ENCODE results near the gene WNT4. TPM values are rescaled to one million over a fixed set of nuclear protein-coding genes. Genes with fewer than 3 reads are reported as not detected.
A peak's percentile ranks its signal among the peaks of the same experiment; 100 is the strongest.

The WNT4 gene
- not detected in 2 replicates for total RNA-seq

DNA sequence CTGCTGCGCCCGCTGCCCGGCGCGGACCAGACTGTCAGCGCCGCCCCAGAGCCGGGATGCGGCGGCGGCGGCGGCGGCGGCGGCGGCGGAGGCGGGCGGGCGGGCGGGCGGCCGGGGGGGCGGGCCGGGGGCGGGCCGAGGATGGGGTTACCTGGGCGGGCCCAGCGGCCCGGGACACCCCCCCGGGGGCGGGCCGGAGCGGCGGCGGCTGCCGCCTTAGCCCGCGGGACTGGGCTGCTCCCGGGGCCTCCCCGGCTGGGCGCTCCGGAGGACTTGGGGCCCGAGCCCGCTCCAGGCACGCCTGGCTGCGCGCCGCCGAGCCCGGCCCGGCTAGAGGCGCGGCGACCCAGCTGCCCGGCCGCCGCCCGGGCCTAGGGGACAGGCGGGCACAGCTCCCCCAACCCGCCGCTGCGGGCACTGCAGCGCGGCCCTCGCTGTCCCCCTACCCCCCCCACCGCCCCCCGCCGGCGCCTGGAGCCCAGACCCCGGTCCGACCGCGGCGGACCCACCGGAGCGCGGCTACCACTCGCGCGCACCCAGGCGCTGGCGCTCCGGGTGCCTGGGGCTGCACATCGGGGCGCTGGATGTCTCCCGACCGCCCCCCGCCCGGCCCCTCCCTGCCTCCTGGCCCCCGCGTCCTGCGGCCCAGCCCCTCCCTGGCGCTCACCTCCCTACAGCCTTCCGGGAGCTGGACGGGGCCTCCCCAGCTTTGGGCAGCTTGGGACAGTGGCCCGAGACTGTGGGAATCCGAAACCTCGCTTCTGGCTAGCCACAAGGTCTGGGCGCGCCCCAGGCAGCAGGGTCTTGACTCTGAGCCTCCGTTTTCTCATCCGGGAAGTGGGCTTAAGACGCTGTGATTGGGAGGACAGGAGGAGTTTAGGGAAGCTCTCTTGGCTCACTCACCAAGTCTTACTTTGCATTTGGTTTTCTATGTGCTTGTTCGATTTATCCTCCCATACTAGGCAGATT is at the start of gene WNT4:
WNT4 (minus strand) TSS at position 33 of the 969 bp plus-strand sequence. CDS start 175 bp downstream, outside the sequence.
- no peaks in the 10 kb centered on the region for H3K9me3 Mint-ChIP-seq
- intact Hi-C loops (cut with micrococcal nuclease), result no loop called here
- peaks cover 64% of the 10 kb centered on the region for H3K27me3 Mint-ChIP-seq
- DNase-seq, result peak; percentile 80
- peaks cover 6% of the 10 kb centered on the region for H3K4me1 Mint-ChIP-seq
- no peak within 1 kb of the TSS for H3K27ac Mint-ChIP-seq
- no peaks in the 10 kb centered on the region for H3K36me3 Mint-ChIP-seq (ENCODE audit: low read depth)
- peak within 1 kb of the TSS; percentile 77 for H3K4me3 Mint-ChIP-seq

- Mint-ChIP-seq H3K9me3 (no peaks in the 10 kb centered on the region), H3K36me3 (ENCODE audit: low read depth) (no peaks in the 10 kb centered on the region)
These were observed 47.8 kb upstream of the WNT4 start for GRCh38 chr1:22190731-22191130.

GRCh38 chr1:22190251-22190650 is 47.4 kb upstream of the WNT4 start:
- Mint-ChIP-seq H3K36me3 (ENCODE audit: low read depth) (no peaks in the 10 kb centered on the region), H3K4me1 (no peaks in the 10 kb centered on the region), H3K27me3 (peaks cover 6% of the 10 kb centered on the region), H3K4me3 (no peak overlapping the region), H3K27ac (no peak overlapping the region), H3K9me3 (no peaks in the 10 kb centered on the region)
- intact Hi-C loops (cut with micrococcal nuclease), result no loop called here
- DNase-seq, result no peak

More at GRCh38 chr1:22190731-22191130, 47.8 kb upstream of the WNT4 start:
- no peaks in the 10 kb centered on the region for H3K4me1 Mint-ChIP-seq
- intact Hi-C loops (cut with micrococcal nuclease), result no loop called here
- no peak overlapping the region for H3K27ac Mint-ChIP-seq
- peaks cover 4% of the 10 kb centered on the region for H3K27me3 Mint-ChIP-seq
- H3K4me3 Mint-ChIP-seq, result no peak overlapping the region
- DNase-seq, result no peak

DNA sequence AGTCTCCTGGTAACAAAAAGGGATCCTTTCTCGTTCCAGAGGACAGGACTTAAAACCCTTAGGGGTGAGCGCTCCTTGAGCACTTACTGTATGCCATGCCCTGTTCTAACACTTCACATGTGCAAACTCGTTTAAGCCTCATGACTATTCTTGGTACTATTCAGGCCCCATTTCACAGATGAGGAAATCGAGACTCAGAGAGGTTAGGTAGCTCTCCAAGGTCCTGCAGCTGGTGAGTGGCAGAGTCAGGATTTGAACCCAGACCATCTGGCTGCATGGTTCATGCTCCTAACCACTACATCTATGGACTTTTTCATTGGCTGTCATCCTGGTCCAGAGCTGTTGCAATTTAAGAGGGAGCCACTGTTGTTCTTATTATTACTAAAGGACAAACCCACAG is 46.7 kb upstream of the WNT4 start:
- intact Hi-C loops (cut with micrococcal nuclease), result no loop called here

GRCh38 chr1:22188914-22189313 is 46.0 kb upstream of the WNT4 start:
- no peak overlapping the region for H3K4me3 Mint-ChIP-seq
- DNase-seq, result no peak
- no peaks in the 10 kb centered on the region for H3K9me3 Mint-ChIP-seq
- no peaks in the 10 kb centered on the region for H3K4me1 Mint-ChIP-seq
- H3K27me3 Mint-ChIP-seq, result peaks cover 11% of the 10 kb centered on the region
- intact Hi-C loops (cut with micrococcal nuclease), result no loop called here
- H3K36me3 Mint-ChIP-seq (ENCODE audit: low read depth), result no peaks in the 10 kb centered on the region
- H3K27ac Mint-ChIP-seq, result no peak overlapping the region

More for the DNA sequence above, 46.7 kb upstream of the WNT4 start:
- H3K36me3 Mint-ChIP-seq (ENCODE audit: low read depth), result no peaks in the 10 kb centered on the region
- H3K27me3 Mint-ChIP-seq, result peaks cover 7% of the 10 kb centered on the region
- DNase-seq, result no peak
- no peak overlapping the region for H3K4me3 Mint-ChIP-seq
- no peak overlapping the region for H3K27ac Mint-ChIP-seq
- H3K9me3 Mint-ChIP-seq, result no peaks in the 10 kb centered on the region
- H3K4me1 Mint-ChIP-seq, result no peaks in the 10 kb centered on the region

- Mint-ChIP-seq H3K9me3 (no peaks in the 10 kb centered on the region), H3K27ac (no peak overlapping the region), H3K36me3 (ENCODE audit: low read depth) (no peaks in the 10 kb centered on the region), H3K4me3 (no peak overlapping the region), H3K27me3 (peaks cover 11% of the 10 kb centered on the region), H3K4me1 (no peaks in the 10 kb centered on the region)
- intact Hi-C loops (cut with micrococcal nuclease), result no loop called here
- no peak for DNase-seq
These were observed 45.5 kb upstream of the WNT4 start for GRCh38 chr1:22188436-22188835.

- H3K36me3 Mint-ChIP-seq (ENCODE audit: low read depth), result no peaks in the 10 kb centered on the region
- H3K4me3 Mint-ChIP-seq, result no peak overlapping the region
- no peaks in the 10 kb centered on the region for H3K4me1 Mint-ChIP-seq
- DNase-seq, result no peak
- H3K27ac Mint-ChIP-seq, result no peak overlapping the region
- peaks cover 19% of the 10 kb centered on the region for H3K27me3 Mint-ChIP-seq
- intact Hi-C loops (cut with micrococcal nuclease), result no loop called here
- no peaks in the 10 kb centered on the region for H3K9me3 Mint-ChIP-seq
These were observed 43.4 kb upstream of the WNT4 start for GRCh38 chr1:22186311-22186710.

- intact Hi-C loops (cut with micrococcal nuclease), result no loop called here
- no peak for DNase-seq
- no peak overlapping the region for H3K4me3 Mint-ChIP-seq
- H3K27me3 Mint-ChIP-seq, result peaks cover 21% of the 10 kb centered on the region
- H3K36me3 Mint-ChIP-seq (ENCODE audit: low read depth), result no peaks in the 10 kb centered on the region
- no peaks in the 10 kb centered on the region for H3K9me3 Mint-ChIP-seq
- H3K4me1 Mint-ChIP-seq, result no peaks in the 10 kb centered on the region
- no peak overlapping the region for H3K27ac Mint-ChIP-seq
These were observed 42.2 kb upstream of the WNT4 start for GRCh38 chr1:22184892-22185612.

GRCh38 chr1:22184454-22184853 is 41.6 kb upstream of the WNT4 start:
- Mint-ChIP-seq H3K27me3 (peaks cover 23% of the 10 kb centered on the region), H3K4me1 (no peaks in the 10 kb centered on the region), H3K36me3 (ENCODE audit: low read depth) (no peaks in the 10 kb centered on the region), H3K27ac (no peak overlapping the region), H3K9me3 (no peaks in the 10 kb centered on the region), H3K4me3 (no peak overlapping the region)
- intact Hi-C loops (cut with micrococcal nuclease), result no loop called here
- DNase-seq, result no peak

GRCh38 chr1:22182715-22183114 is 39.8 kb upstream of the WNT4 start:
- H3K9me3 Mint-ChIP-seq, result no peaks in the 10 kb centered on the region
- H3K4me3 Mint-ChIP-seq, result no peak overlapping the region
- H3K4me1 Mint-ChIP-seq, result no peaks in the 10 kb centered on the region
- H3K27me3 Mint-ChIP-seq, result peaks cover 23% of the 10 kb centered on the region
- intact Hi-C loops (cut with micrococcal nuclease), result no loop called here
- no peaks in the 10 kb centered on the region for H3K36me3 Mint-ChIP-seq (ENCODE audit: low read depth)
- no peak for DNase-seq
- H3K27ac Mint-ChIP-seq, result no peak overlapping the region

DNA sequence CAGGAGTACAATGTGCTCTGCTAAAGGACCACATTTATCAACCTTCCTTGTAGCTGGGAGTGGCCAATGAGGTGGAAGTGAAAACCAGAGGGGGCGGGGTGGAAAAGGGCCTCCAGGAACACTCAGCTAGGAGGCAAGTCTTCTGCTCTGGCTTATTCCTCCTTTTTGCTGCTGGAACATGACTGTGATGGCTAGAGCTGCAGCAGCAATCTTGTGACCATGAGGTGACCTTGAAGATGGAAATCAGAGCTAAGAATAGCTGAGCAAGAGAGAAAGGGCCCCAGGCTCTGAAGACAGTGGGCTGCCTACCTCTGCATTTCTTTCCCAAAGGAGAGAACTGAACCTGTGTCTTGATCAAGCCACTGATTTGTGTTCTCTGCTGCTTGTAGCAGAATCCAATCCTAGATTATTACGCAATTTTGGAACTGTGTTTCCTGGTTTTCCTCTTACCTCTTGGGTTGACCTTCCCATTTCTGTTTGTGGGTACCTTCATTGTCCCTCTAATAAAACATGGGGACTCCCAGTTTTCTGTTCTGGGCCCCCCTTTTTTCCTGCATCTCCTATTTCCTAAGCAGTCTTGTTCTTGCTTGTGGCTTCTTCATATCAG is 36.4 kb upstream of the WNT4 start:
- Mint-ChIP-seq H3K27ac (no peak overlapping the region), H3K4me3 (no peak overlapping the region), H3K36me3 (ENCODE audit: low read depth) (no peaks in the 10 kb centered on the region), H3K27me3 (peaks cover 17% of the 10 kb centered on the region), H3K4me1 (peaks cover 6% of the 10 kb centered on the region), H3K9me3 (no peaks in the 10 kb centered on the region)
- intact Hi-C loops (cut with micrococcal nuclease), result no loop called here
- no peak for DNase-seq

GRCh38 chr1:22177354-22178003 is 34.6 kb upstream of the WNT4 start:
- Mint-ChIP-seq H3K27me3 (peaks cover 16% of the 10 kb centered on the region), H3K27ac (no peak overlapping the region), H3K9me3 (no peaks in the 10 kb centered on the region), H3K4me1 (peaks cover 6% of the 10 kb centered on the region), H3K4me3 (no peak overlapping the region), H3K36me3 (ENCODE audit: low read depth) (no peaks in the 10 kb centered on the region)
- intact Hi-C loops (cut with micrococcal nuclease), result no loop called here
- DNase-seq, result no peak

- DNase-seq, result peak; percentile 58
- no peaks in the 10 kb centered on the region for H3K36me3 Mint-ChIP-seq (ENCODE audit: low read depth)
- peak overlapping the region; percentile 74 for H3K27ac Mint-ChIP-seq
- peaks cover 6% of the 10 kb centered on the region for H3K4me1 Mint-ChIP-seq
- H3K27me3 Mint-ChIP-seq, result peaks cover 8% of the 10 kb centered on the region
- H3K9me3 Mint-ChIP-seq, result no peaks in the 10 kb centered on the region
- intact Hi-C loops (cut with micrococcal nuclease), result no loop called here
- no peak overlapping the region for H3K4me3 Mint-ChIP-seq
These were observed 33.4 kb upstream of the WNT4 start for GRCh38 chr1:22176258-22176657.

Measured in activated CD4-positive, alpha-beta T cell treated with anti-CD3 and anti-CD28 coated beads, Interleukin-2, amount 10 ng/mL, durations not matched to agents 24 days and 14 days (primary cell).